Thyroid gland (tissue), 4 donors: ENCODE results near the gene RANBP1. TPM values are rescaled to one million over a fixed set of nuclear protein-coding genes. Genes with fewer than 3 reads are reported as not detected.
"Not testable (repeated sequence)": the region's sequence is repeated elsewhere in the genome, so short reads cannot be mapped to it uniquely, and the experiment has no call there.

Experiments
- DNase-seq, 2 donors: peaks; one replicate each; pipeline ENCODE4 v3.0.0-alpha.2; 2019
- H3K27ac ChIP-seq, 3 donors: fragments of 200-600 bp; sonication (generic); 1 replicate in 2 of 3; 2 replicates in 1 of 3; pipeline ENCODE4 v1.5.1; 2016 to 2019; ENCODE audit warnings: mild to moderate bottlenecking in 1 of 3, moderate library complexity in 1 of 3
- H3K27me3 ChIP-seq: fragments of 200-600 bp; sonication (generic); one replicate; pipeline ENCODE4 v1.5.1; 2019
- H3K36me3 ChIP-seq, 2 donors: fragments of 200-600 bp; sonication (generic); one replicate each; pipeline ENCODE4 v1.5.1; 2016 to 2019
- H3K4me1 ChIP-seq, 2 donors: fragments of 200-600 bp; sonication (generic); one replicate each; pipeline ENCODE4 v1.5.1; 2017 to 2019
- H3K4me3 ChIP-seq, 3 donors: fragments of 200-600 bp; sonication (generic); replicated peaks in 1 of 3; 1 replicate in 2 of 3; 2 replicates in 1 of 3; pipeline ENCODE4 v1.5.1; 2016; ENCODE audit warnings: mild to moderate bottlenecking in 1 of 3
- H3K9me3 ChIP-seq: fragments of 200-600 bp; sonication (generic); one replicate; pipeline ENCODE4 v1.5.1; 2017
- POLR2A ChIP-seq, 2 donors: fragments of 450-650 bp; IDR thresholded peaks; one replicate each; pipeline ENCODE4 v1.6.1; 2017; ENCODE audit warnings: antibody characterized with exemption in 2 of 2, mild to moderate bottlenecking in 2 of 2, moderate library complexity in 1 of 2
- WGBS, 2 donors: methylation state at CpG; one replicate each; pipeline ENCODE4 v1.1.5; 2017; 5-methylcytosine and 5-hydroxymethylcytosine counted together
- intact Hi-C: fragments of 100-400 bp; cut with DNase I; formaldehyde crosslinking; loops from one replicate; pipeline ENCODE4 v1.15.1; 2023
- total RNA-seq, 4 donors: library from RNA; depleted of rRNA; stranded (reverse); fragments of >200 nt; gene quantifications; one replicate each; pipeline ENCODE4 v1.2.3, GENCODE V29; 2016
- TF ChIP-seq, protein P1 (sequence below), 6 experiments: fragments of 200-600 bp in 3 of 6; fragments of 450-650 bp in 3 of 6; sonication (generic) in 3 of 6; IDR thresholded peaks; one replicate each; pipeline ENCODE4 v1.5.1; 2016 to 2019; ENCODE audit warnings: antibody characterized with exemption in 6 of 6, mild to moderate bottlenecking in 2 of 6, inconsistent platforms in 1 of 6, moderate library complexity in 1 of 6

The RANBP1 gene
- 100 to 1,000 TPM; 125 to 232 (median 173) TPM for total RNA-seq

DNA sequence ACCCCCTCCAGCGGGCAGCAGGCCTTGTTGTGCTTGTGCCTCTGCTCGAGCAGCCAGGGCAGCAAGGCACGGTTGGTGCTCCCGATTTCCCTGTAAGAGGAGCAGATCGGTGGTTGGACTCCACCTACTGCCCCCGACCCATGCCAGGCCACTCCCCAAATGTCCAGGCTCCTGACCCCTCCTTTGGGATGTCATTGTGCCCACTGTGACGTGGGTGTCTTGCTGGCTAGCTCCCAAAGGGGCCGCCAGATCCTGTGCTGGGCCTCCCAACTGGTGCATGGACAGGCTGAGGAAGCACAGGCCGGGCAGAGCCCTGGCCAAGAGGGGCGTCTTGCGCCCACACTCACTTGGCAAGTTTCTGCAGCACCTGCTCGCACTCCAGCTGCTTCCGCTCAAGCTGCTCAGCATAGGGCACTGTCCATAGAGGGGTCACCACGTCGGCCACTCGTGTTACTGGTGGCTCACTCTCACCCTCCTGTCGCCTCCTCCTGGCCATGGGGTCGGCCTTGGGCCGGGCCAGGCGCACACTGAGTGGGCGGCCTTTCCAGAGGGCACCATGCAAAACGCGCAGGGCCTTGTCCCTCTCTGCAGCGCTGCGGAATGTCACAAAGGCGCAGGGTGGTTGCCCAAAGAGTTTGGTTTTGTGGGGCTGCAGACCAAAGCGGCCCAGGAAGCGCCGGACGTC is at the start of gene RANBP1:
Gene RANBP1, plus strand, starts transcription at position 414 of the 685 bp plus-strand sequence. Its CDS starts 81 bp downstream, at position 495.
- Histone ChIP-seq H3K36me3 (peaks cover 26 to 42% of the 10 kb centered on the region in 2 donors), H3K9me3 (no peaks in the 10 kb centered on the region), H3K27ac (peak within 1 kb of the TSS; percentile 73 to 85 (median 77)), H3K4me1 (peaks cover 11 to 17% of the 10 kb centered on the region in 2 donors), H3K27me3 (no peaks in the 10 kb centered on the region), H3K4me3 (peak within 1 kb of the TSS; percentile 62 to 73 (median 69))
- 76 to 77% methylated on average over 20 to 22 of the region's 30 CpGs for WGBS, 2 donors
- intact Hi-C loops, result loop anchor here (10.0 kb wide), 1 partner anchor 91 kb away; the partner anchor contains the start of gene TANGO2
- no peak for DNase-seq
- TF ChIP-seq POLR2A (IDR thresholded peaks at IDR 0.05), result no peak
- TF ChIP-seq, protein P1, sequence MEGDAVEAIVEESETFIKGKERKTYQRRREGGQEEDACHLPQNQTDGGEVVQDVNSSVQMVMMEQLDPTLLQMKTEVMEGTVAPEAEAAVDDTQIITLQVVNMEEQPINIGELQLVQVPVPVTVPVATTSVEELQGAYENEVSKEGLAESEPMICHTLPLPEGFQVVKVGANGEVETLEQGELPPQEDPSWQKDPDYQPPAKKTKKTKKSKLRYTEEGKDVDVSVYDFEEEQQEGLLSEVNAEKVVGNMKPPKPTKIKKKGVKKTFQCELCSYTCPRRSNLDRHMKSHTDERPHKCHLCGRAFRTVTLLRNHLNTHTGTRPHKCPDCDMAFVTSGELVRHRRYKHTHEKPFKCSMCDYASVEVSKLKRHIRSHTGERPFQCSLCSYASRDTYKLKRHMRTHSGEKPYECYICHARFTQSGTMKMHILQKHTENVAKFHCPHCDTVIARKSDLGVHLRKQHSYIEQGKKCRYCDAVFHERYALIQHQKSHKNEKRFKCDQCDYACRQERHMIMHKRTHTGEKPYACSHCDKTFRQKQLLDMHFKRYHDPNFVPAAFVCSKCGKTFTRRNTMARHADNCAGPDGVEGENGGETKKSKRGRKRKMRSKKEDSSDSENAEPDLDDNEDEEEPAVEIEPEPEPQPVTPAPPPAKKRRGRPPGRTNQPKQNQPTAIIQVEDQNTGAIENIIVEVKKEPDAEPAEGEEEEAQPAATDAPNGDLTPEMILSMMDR (IDR thresholded peaks at IDR 0.05), result no peak

DNA sequence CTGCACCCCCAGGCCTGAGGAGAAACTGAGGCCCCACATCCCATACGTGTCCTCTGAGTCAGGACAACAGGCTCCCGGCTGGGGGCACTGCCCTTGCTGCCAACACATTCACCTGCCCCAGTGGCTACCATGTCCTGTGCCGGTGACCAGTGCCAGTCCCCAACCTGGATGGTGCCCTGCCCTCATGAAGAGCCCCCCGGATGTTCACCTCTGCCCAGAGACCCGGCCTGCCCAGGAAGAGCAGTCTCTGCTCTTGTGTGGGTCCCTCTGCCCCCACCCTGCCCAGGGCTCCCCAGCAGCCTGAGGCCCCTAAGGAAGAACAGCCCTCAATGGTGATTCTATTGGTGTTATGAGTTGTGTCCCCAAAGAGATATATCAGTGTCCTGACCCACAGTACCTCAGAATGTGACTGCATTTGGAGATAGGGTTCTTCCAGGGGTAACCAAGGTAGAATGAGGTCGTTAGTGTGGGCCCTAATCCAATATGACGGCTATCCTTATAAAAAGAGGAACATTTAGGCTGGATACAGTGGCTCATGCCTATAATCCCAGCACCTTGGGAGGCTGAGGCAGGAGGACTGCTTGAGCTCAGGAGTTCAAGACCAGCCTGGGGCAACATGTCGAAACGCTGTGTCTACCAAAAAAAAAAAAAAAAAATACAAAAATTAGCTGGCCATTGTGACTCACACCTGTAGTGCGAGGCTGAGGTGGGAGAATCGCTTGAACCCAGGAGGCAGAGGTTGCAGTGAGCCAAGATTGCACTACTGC is 49.1 kb upstream of the RANBP1 start:
- Histone ChIP-seq H3K36me3 (peaks cover 20 to 25% of the 10 kb centered on the region in 2 donors), H3K27ac (no peak overlapping the region), H3K27me3 (no peaks in the 10 kb centered on the region), H3K9me3 (no peaks in the 10 kb centered on the region), H3K4me3 (no peak overlapping the region), H3K4me1 (no peaks in the 10 kb centered on the region)
- TF ChIP-seq, protein P1 (IDR thresholded peaks at IDR 0.05), result no peak
- TF ChIP-seq POLR2A (IDR thresholded peaks at IDR 0.05), result no peak
- no peak for DNase-seq
- intact Hi-C loops, result no loop called here
- WGBS, 2 donors, result 94 to 95% methylated on average over 9 to 11 of the region's 11 CpGs

DNA sequence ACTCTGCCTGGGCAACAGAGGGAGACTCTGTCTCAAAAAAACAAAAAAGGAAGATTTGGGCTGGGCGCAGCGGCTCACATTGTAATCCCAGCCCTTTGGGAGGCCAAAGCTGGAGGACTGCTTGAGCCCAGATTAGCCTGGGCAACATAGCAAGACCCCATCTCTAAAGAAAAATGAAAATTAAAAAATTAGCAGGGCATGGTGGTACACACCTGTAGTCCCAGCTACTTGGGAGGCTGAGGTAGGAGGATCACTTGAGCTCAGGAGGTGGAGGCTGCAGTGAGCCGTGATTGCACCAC is 48.6 kb upstream of the RANBP1 start:
- H3K27ac ChIP-seq, H3K4me1 ChIP-seq, H3K27me3 ChIP-seq, H3K9me3 ChIP-seq, DNase-seq, intact Hi-C loops, H3K4me3 ChIP-seq: not testable (repeated sequence)
- peaks cover 14 to 21% of the 10 kb centered on the region in 2 donors for H3K36me3 ChIP-seq
- WGBS, 2 donors, result 96 to 100% methylated on average over 3 of the region's 3 CpGs

DNA sequence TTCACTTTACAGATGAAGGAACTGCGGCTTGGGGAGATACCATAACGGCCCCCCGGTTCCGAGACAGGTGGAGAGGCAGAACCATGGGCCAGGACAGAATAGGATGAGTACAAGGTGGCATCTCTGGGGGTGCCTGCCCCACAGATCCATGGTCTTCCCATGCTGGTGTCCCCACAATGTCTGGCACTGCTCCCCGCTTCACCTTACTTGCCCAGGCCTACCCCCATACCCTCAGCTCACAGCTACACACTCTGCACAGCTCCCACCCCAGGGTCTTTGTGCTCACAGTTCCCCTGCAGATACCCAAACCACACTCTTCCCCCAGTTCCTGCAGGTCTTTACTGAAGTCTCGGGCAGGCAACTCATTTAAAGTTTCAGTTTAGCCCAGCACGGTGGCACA is 47.3 kb upstream of the RANBP1 start:
- DNase-seq, result no peak
- intact Hi-C loops, result no loop called here
- TF ChIP-seq, protein P1 (IDR thresholded peaks at IDR 0.05), result no peak
- TF ChIP-seq POLR2A (IDR thresholded peaks at IDR 0.05), result no peak
- H3K27ac ChIP-seq, result no peak overlapping the region
- H3K9me3 ChIP-seq, result no peaks in the 10 kb centered on the region
- H3K4me3 ChIP-seq, result no peak overlapping the region
- no peaks in the 10 kb centered on the region for H3K27me3 ChIP-seq
- WGBS, 2 donors, result 92 to 99% methylated on average over 7 of the region's 7 CpGs
- H3K4me1 ChIP-seq, result no peaks in the 10 kb centered on the region
- peaks cover 1 to 10% of the 10 kb centered on the region in 2 donors for H3K36me3 ChIP-seq

DNA sequence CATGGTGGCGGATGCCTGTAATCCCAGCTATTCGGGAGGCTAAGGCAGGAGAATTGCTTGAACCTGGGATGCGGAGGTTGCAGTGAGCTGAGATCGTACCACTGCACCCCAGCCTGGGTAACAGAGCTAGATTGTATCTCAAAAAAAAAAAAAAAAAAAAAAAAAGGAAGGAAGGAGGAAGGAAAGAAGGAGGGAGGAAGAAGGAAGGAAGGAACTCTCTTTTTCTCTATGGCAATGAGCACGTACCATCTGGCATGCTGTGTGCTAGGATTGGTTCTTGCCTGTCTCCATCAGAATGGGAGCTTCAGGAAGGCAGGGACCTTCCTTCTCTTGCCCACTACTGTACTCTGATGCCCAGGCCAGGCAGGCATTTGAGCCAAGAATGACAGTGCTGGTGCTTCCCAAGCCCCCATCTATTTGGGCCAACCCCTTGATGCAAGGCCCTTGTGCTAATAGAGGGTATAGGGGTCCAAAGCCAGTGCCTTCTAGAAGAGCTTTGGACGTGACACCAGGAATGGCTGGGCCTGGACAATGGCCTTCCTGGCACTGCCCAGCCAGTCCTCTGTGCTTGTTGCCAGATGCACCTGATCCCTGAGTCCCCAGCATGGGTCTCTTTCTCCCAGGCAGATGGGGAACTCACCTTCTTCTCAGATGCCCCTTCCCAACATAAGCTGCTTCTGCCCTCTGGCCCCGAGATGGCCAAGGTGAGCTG is 46.4 kb upstream of the RANBP1 start:
- TF ChIP-seq POLR2A (IDR thresholded peaks at IDR 0.05), result no peak
- TF ChIP-seq, protein P1 (IDR thresholded peaks at IDR 0.05), result no peak
- Histone ChIP-seq H3K36me3 (peaks cover 0 to 5% of the 10 kb centered on the region in 2 donors), H3K27ac (no peak overlapping the region), H3K9me3 (no peaks in the 10 kb centered on the region), H3K4me3 (no peak overlapping the region), H3K4me1 (no peaks in the 10 kb centered on the region), H3K27me3 (no peaks in the 10 kb centered on the region)
- intact Hi-C loops, result no loop called here
- WGBS, 2 donors, result 94 to 95% methylated on average over 6 to 7 of the region's 7 CpGs
- DNase-seq, result no peak
